Glomerular endothelial cell (primary cell): Measurements from ENCODE around the gene BACE2. TPM values are rescaled to one million over a fixed set of nuclear protein-coding genes. Genes with fewer than 3 reads are reported as not detected.
A peak's percentile ranks its signal among the peaks of the same experiment; 100 is the strongest.

Experiments used
- DNase-seq: peaks from one replicate; pipeline ENCODE4 v3.0.0-alpha.2; 2011; ENCODE audit warnings: low read depth, low spot score; ENCODE audit errors: extremely low read depth
- total RNA-seq: library from RNA; depleted of rRNA; stranded (reverse); fragments of >200 nt; gene quantifications from 2 replicates; pipeline ENCODE4 v1.2.3, GENCODE V29; 2015

The BACE2 gene
- 364 and 408 TPM in 2 replicates for total RNA-seq

- DNase-seq = no peak
Measured at GRCh38 chr21:41167348-41168342, at the start of gene BACE2. Gene BACE2 (plus strand): TSS chr21:41168160. CDS start chr21:41168264, 104 bp downstream.

GRCh38 chr21:41119901-41120300, 48.1 kb upstream of the BACE2 start:
- DNase-seq = no peak

- DNase-seq = no peak
Measured at GRCh38 chr21:41120997-41121396, 47.0 kb upstream of the BACE2 start.

- DNase-seq = peak; percentile 58
Measured at GRCh38 chr21:41121785-41122415, 46.1 kb upstream of the BACE2 start.

- DNase-seq = no peak
Measured at GRCh38 chr21:41124641-41125201, 43.2 kb upstream of the BACE2 start.

- DNase-seq = no peak
Measured at GRCh38 chr21:41128981-41129380, 39.0 kb upstream of the BACE2 start.

- DNase-seq = no peak
Measured at GRCh38 chr21:41130883-41131282, 37.1 kb upstream of the BACE2 start.

- DNase-seq = no peak
Measured at GRCh38 chr21:41133874-41134522, 34.0 kb upstream of the BACE2 start.

GRCh38 chr21:41135746-41136145, 32.2 kb upstream of the BACE2 start:
- no peak for DNase-seq

GRCh38 chr21:41136286-41136685, 31.7 kb upstream of the BACE2 start:
- no peak for DNase-seq

- no peak for DNase-seq
Measured at GRCh38 chr21:41137401-41137800, 30.6 kb upstream of the BACE2 start.

- DNase-seq = no peak
Measured at GRCh38 chr21:41137889-41138288, 30.1 kb upstream of the BACE2 start.

- DNase-seq = no peak
Measured at GRCh38 chr21:41138711-41139110, 29.2 kb upstream of the BACE2 start.

- DNase-seq = no peak
Measured at GRCh38 chr21:41139275-41139674, 28.7 kb upstream of the BACE2 start.

- no peak for DNase-seq
Measured at GRCh38 chr21:41139951-41140350, 28.0 kb upstream of the BACE2 start.

- DNase-seq = no peak
Measured at GRCh38 chr21:41141031-41141457, 26.9 kb upstream of the BACE2 start.

GRCh38 chr21:41142051-41142795, 25.7 kb upstream of the BACE2 start:
- no peak for DNase-seq

GRCh38 chr21:41143596-41144325, 24.2 kb upstream of the BACE2 start:
- DNase-seq = no peak

- DNase-seq = no peak
Measured at GRCh38 chr21:41147096-41147978, 20.6 kb upstream of the BACE2 start.
